IMR-90 (cell line): ENCODE data around the gene PALLD. TPM values are rescaled to one million over a fixed set of nuclear protein-coding genes. Genes with fewer than 3 reads are reported as not detected.

Experiments used
- ATAC-seq: fragments of 200-7000 bp; cut with Tn5 transposase; 2 replicates; pipeline ENCODE4 v1.9.1; 2020; ENCODE audit warnings: low read depth, mild to moderate bottlenecking, moderate library complexity
- BruUV-seq: library from RNA; stranded (reverse); fragments of 400-500 nt; replicated peaks from 2 replicates; lab custom pipeline; 2021; lab: Mats Ljungman, UMichigan
- CTCF ChIA-PET: fragments of 300-600 bp; formaldehyde crosslinking; extraction: SDS; loops from one replicate; lab custom pipeline; 2021; ENCODE audit warnings: antibody characterized with exemption; lab: Yijun Ruan, JAX
- POLR2A ChIA-PET: fragments of 300-600 bp; sonication (Branson Sonifier 250); formaldehyde crosslinking; loops from one replicate; lab custom pipeline; 2022; ENCODE audit warnings: antibody characterized with exemption; ENCODE audit not compliant: unreplicated experiment; lab: Charles Lee
- DNase-seq: peaks from one replicate; pipeline ENCODE4 v3.0.0; 2013
- H2AFZ ChIP-seq: replicated peaks from 2 replicates; pipeline ENCODE3; 2013; ENCODE audit warnings: low read length, mild to moderate bottlenecking; ENCODE audit not compliant: poor library complexity
- H2AK5ac ChIP-seq: 2 replicates; pipeline ENCODE4 v1.6.1; 2013; ENCODE audit warnings: low read depth, low read length, inconsistent platforms
- H2AK9ac ChIP-seq: replicated peaks from 2 replicates; pipeline ENCODE3; 2013; ENCODE audit warnings: mild to moderate bottlenecking, low read depth, low read length, moderate library complexity; ENCODE audit not compliant: poor library complexity
- H2BK120ac ChIP-seq: 2 replicates; pipeline ENCODE4 v1.6.1; 2013; ENCODE audit warnings: low read depth, low read length, inconsistent platforms
- H2BK15ac ChIP-seq: 3 replicates; pipeline ENCODE4 v1.6.1; 2013; ENCODE audit warnings: low read depth, low read length, inconsistent platforms
- H2BK20ac ChIP-seq: 2 replicates; pipeline ENCODE4 v1.6.1; 2013; ENCODE audit warnings: low read depth, mild to moderate bottlenecking, inconsistent platforms, low read length, moderate library complexity
- H2BK5ac ChIP-seq: 2 replicates; pipeline ENCODE4 v1.6.1; 2013; ENCODE audit warnings: mild to moderate bottlenecking, low read depth, low read length, inconsistent platforms; ENCODE audit not compliant: poor library complexity, severe bottlenecking
- H3K14ac ChIP-seq: replicated peaks from 2 replicates; pipeline ENCODE4 v1.6.1; 2013; ENCODE audit warnings: low read depth, low read length, inconsistent platforms
- H3K18ac ChIP-seq: 2 replicates; pipeline ENCODE4 v1.6.1; 2013; ENCODE audit warnings: low read depth, low read length, control low read depth
- H3K23ac ChIP-seq: 2 replicates; pipeline ENCODE4 v1.6.1; 2013; ENCODE audit warnings: low read depth, low read length, inconsistent platforms
- H3K27ac ChIP-seq: 2 replicates; pipeline ENCODE4 v1.5.1; 2013; ENCODE audit warnings: mild to moderate bottlenecking, control low read depth, low read length; ENCODE audit not compliant: insufficient read depth
- H3K27me3 ChIP-seq: 2 replicates; pipeline ENCODE4 v1.6.1; 2013; ENCODE audit warnings: low read length; ENCODE audit not compliant: control insufficient read depth, insufficient read depth
- H3K36me3 ChIP-seq: 2 replicates; pipeline ENCODE4 v1.6.1; 2013; ENCODE audit warnings: low read length, mixed read lengths; ENCODE audit not compliant: control insufficient read depth, insufficient read depth
- H3K4ac ChIP-seq: 2 replicates; pipeline ENCODE4 v1.6.1; 2013; ENCODE audit warnings: low read depth, low read length, inconsistent platforms
- H3K4me1 ChIP-seq: 2 replicates; pipeline ENCODE4 v1.6.1; 2013; ENCODE audit warnings: low read length, mixed read lengths; ENCODE audit not compliant: control insufficient read depth, insufficient read depth
- H3K4me2 ChIP-seq: 2 replicates; pipeline ENCODE4 v1.6.1; 2013; ENCODE audit warnings: low read depth, mild to moderate bottlenecking, control low read depth, low read length, moderate library complexity
- H3K4me3 ChIP-seq: 2 replicates; pipeline ENCODE4 v1.5.1; 2013; ENCODE audit warnings: low read depth, mild to moderate bottlenecking, control low read depth, low read length, moderate library complexity; ENCODE audit not compliant: insufficient read depth
- H3K56ac ChIP-seq: 2 replicates; pipeline ENCODE4 v1.6.1; 2013; ENCODE audit warnings: low read length, inconsistent platforms; ENCODE audit not compliant: insufficient read depth; ENCODE audit errors: extremely low read depth
- H3K79me1 ChIP-seq, 2 experiments: 2 replicates each; pipeline ENCODE4 v1.6.1; 2013; ENCODE audit warnings: low read length in 2 of 2, inconsistent platforms in 1 of 2, low read depth in 1 of 2
- H3K9ac ChIP-seq: 2 replicates; pipeline ENCODE4 v1.6.1; 2013; ENCODE audit warnings: low read depth, low read length, control low read depth
- H3K9me1 ChIP-seq: 2 replicates; pipeline ENCODE4 v1.6.1; 2013; ENCODE audit warnings: low read length, inconsistent platforms; ENCODE audit not compliant: insufficient read depth
- H3K9me3 ChIP-seq: 2 replicates; pipeline ENCODE4 v1.6.1; 2013; ENCODE audit warnings: low read length; ENCODE audit not compliant: control insufficient read depth, insufficient read depth
- H4K20me1 ChIP-seq: 2 replicates; pipeline ENCODE4 v1.6.1; 2013; ENCODE audit warnings: low read length, inconsistent platforms; ENCODE audit not compliant: insufficient read depth
- H4K5ac ChIP-seq: 2 replicates; pipeline ENCODE4 v1.6.1; 2013; ENCODE audit warnings: mild to moderate bottlenecking, low read depth, low read length, control low read depth
- H4K8ac ChIP-seq, 2 experiments: 2 replicates each; pipeline ENCODE4 v1.6.1; 2013; ENCODE audit warnings: low read depth in 2 of 2, low read length in 2 of 2, control low read depth in 1 of 2, inconsistent platforms in 1 of 2
- H4K91ac ChIP-seq: 2 replicates; pipeline ENCODE4 v1.6.1; 2013; ENCODE audit warnings: low read depth, low read length, inconsistent platforms; ENCODE audit not compliant: insufficient read depth
- BHLHE40 ChIP-seq: fragments of 150-350 bp; IDR thresholded peaks from 2 replicates; pipeline ENCODE4 v1.6.1; 2016; ENCODE audit warnings: mild to moderate bottlenecking, low read depth, low read length
- CHD1 ChIP-seq: IDR thresholded peaks from 2 replicates; pipeline ENCODE4 v1.6.1; 2012; ENCODE audit warnings: low read depth, low read length, improper control_type of control experiment
- FOS ChIP-seq: fragments of 150-350 bp; IDR thresholded peaks from 2 replicates; pipeline ENCODE4 v1.6.1; 2016; ENCODE audit warnings: low read depth, low read length
- MXI1 ChIP-seq: IDR thresholded peaks from 2 replicates; pipeline ENCODE4 v1.6.1; 2012; ENCODE audit warnings: low read depth, mild to moderate bottlenecking, low read length, moderate library complexity, borderline replicate concordance
- NFE2L2 ChIP-seq: fragments of 150-350 bp; IDR thresholded peaks from 2 replicates; pipeline ENCODE4 v1.6.1; 2016; ENCODE audit warnings: low read depth, mild to moderate bottlenecking, low read length
- POLR2A ChIP-seq: IDR thresholded peaks from 2 replicates; pipeline ENCODE4 v1.6.1; 2012; ENCODE audit warnings: mild to moderate bottlenecking, low read depth, low read length
- RAD21 ChIP-seq: IDR thresholded peaks from 2 replicates; pipeline ENCODE4 v1.6.1; 2012; ENCODE audit warnings: low read length, improper control_type of control experiment
- RCOR1 ChIP-seq: IDR thresholded peaks from 2 replicates; pipeline ENCODE4 v1.6.1; 2012; ENCODE audit warnings: mild to moderate bottlenecking, low read length, improper control_type of control experiment; ENCODE audit not compliant: insufficient replicate concordance
- RFX5 ChIP-seq: IDR thresholded peaks from 2 replicates; pipeline ENCODE4 v1.8.0; 2012; ENCODE audit warnings: low read depth, mild to moderate bottlenecking, low read length, moderate library complexity
- SMC3 ChIP-seq: fragments of 150-350 bp; IDR thresholded peaks from 2 replicates; pipeline ENCODE4 v1.6.1; 2016; ENCODE audit warnings: low read depth, mild to moderate bottlenecking, antibody characterized with exemption, low read length, moderate library complexity
- WGBS, 2 experiments: methylation state at CpG; one replicate each; pipeline versions ENCODE4 v1.1.5 to v1.1.7; 2013; ENCODE audit warnings: missing lambda C conversion rate in 2 of 2; ENCODE audit not compliant: insufficient read length in 1 of 2; ENCODE audit errors: extremely low coverage in 2 of 2; 5-methylcytosine and 5-hydroxymethylcytosine counted together
- dilution Hi-C: fragments of 300-500 bp; cut with HindIII; formaldehyde crosslinking; loops from one replicate; pipeline ENCODE4 v1.14.3; 2018; ENCODE audit warnings: low sequenced_read_pairs; ENCODE audit not compliant: unreplicated experiment
- in situ Hi-C: fragments of 300-500 bp; cut with MboI; formaldehyde crosslinking; loops from 3 replicates; pipeline ENCODE4 v1.14.3; 2019; ENCODE audit warnings: low sequenced_read_pairs, inconsistent platforms, mixed read lengths
- intact Hi-C: fragments of 100-400 bp; cut with micrococcal nuclease; formaldehyde crosslinking; loops from 2 replicates; pipeline ENCODE4 v1.10.0; 2022
- polyA plus RNA-seq, 3 experiments: library from polyadenylated mRNA; depleted of rRNA; stranded (reverse); fragments of >200 nt; gene quantifications; 2 replicates each; pipeline ENCODE4 v1.2.3, GENCODE V29; 2012; ENCODE audit warnings: low replicate concordance in 1 of 3
- total RNA-seq: library from RNA; depleted of rRNA; stranded (reverse); fragments of >200 nt; gene quantifications from 2 replicates; pipeline ENCODE4 v1.2.3, GENCODE V29; 2012
- TF ChIP-seq, protein P1 (sequence below): fragments of 150-350 bp; IDR thresholded peaks from 2 replicates; pipeline ENCODE4 v1.6.1; 2016; ENCODE audit warnings: low read depth, mild to moderate bottlenecking, low read length, moderate library complexity, borderline replicate concordance
- TF ChIP-seq, protein P2 (sequence below): conservative IDR thresholded peaks from 2 replicates; pipeline ENCODE4 v1.5.1; 2012; ENCODE audit warnings: mild to moderate bottlenecking, low read depth, low read length, improper control_type of control experiment
- TF ChIP-seq, protein P3 (sequence below): fragments of 150-350 bp; IDR thresholded peaks from 2 replicates; pipeline ENCODE4 v1.6.1; 2017; ENCODE audit warnings: mild to moderate bottlenecking, antibody characterized with exemption, low read length, low read depth

The PALLD gene
- total and polyA plus RNA-seq, 2 of the 4 experiments (the other 2 are of a cell fraction) = 91.0 to 91.9 TPM

DNA sequence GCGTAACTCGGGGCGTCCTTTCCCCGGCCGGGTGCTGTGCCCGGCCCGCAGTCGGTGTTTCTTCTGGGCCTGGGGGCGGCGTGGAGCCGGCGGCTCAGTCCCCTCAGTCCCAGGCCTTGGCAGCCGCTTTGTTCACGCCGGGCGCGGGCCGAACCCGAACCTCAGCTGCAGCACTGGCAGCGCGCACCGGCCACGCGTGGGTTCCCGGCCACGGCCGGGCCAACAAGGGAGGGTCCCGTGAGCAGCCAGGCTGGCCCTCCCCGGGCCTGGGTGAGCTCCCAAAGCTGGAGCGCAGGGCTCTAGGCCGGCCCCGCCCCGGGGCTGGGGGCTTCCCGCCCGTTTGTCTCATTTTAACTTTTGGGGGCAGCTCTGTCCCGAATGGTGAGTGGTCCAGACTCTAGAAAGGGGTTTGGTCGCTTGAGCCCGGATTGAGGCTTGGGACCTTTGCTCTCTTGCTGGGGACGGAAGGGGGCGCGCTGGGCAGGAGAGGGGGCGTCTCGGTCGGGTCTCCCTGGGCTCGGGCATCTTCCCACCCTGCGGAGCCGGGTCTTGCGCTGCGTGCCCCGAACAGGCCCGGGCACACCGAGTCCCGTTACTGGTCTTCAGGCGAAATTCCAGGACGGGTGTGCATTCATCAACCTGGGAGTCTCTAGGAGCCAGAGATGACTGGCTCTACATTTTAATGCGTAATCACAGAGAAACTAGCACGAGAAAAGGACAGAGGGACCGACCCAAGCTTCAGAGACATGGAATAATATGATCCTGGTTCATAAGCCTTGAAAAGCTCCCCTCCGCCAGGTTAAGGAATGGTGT is 336.1 kb downstream of the PALLD start:
- Histone ChIP-seq H3K9ac (peak overlapping the region; percentile 96), H3K18ac (peak overlapping the region; percentile 62), H2BK120ac (peak overlapping the region; percentile 70), H3K56ac (peak overlapping the region; percentile 82), H2AFZ (peak overlapping the region; percentile 86), H3K36me3 (peaks cover 13% of the 10 kb centered on the region), H3K4me1 (peaks cover 12% of the 10 kb centered on the region), H2BK5ac (peak overlapping the region; percentile 88), H4K8ac (peak overlapping the region; percentile 63 to 82), H3K79me1 (peaks cover 0 to 41% of the 10 kb centered on the region in 2 experiments; a peak in 2 of 4 replicates), H3K27me3 (no peaks in the 10 kb centered on the region), H4K91ac (peak overlapping the region; percentile 91), H2AK5ac (peak overlapping the region; percentile 89), H2BK20ac (peak overlapping the region; percentile 70), H3K14ac (peak overlapping the region; percentile 93), H3K27ac (peak overlapping the region; percentile 98), H3K23ac (peak overlapping the region; percentile 98), H3K4me2 (peak overlapping the region; percentile 89), H4K20me1 (peaks cover 50% of the 10 kb centered on the region), H3K9me3 (no peaks in the 10 kb centered on the region), H2BK15ac (peak overlapping the region; percentile 47; the same call in 2 of the 3 replicates), H4K5ac (peak overlapping the region; percentile 2), H3K9me1 (peaks cover 18% of the 10 kb centered on the region), H3K4ac (peak overlapping the region; percentile 91), H2AK9ac (peak overlapping the region; percentile 98), H3K4me3 (peak overlapping the region; percentile 81)
- ChIA-PET CTCF (interaction anchor here (0.6 kb wide), 2 partner anchors 10 to 124 kb away, joined by 3 to 4 read pairs; no protein-coding TSS in a partner anchor), POLR2A (interaction anchor here (0.6 to 3.0 kb wide), 8 partner anchors 10 to 353 kb away, joined by 3 to 40 read pairs (median 7); partner anchors contain the start of gene DDX60L)
- WGBS, 2 experiments = 1% methylated on average over 31 of the region's 59 CpGs; no CpG with 5 or more reads in 1 of the 2 experiments
- no peak for DNase-seq
- BruUV-seq = no TSS peak
- dilution Hi-C loops = no loop called here
- intact Hi-C loops = loop anchor here (1.0 to 10.0 kb wide), 6 partner anchors 17 to 648 kb away; no protein-coding TSS in a partner anchor
- ATAC-seq = peak; percentile 15
- in situ Hi-C loops = no loop called here
- TF ChIP-seq, protein P1, sequence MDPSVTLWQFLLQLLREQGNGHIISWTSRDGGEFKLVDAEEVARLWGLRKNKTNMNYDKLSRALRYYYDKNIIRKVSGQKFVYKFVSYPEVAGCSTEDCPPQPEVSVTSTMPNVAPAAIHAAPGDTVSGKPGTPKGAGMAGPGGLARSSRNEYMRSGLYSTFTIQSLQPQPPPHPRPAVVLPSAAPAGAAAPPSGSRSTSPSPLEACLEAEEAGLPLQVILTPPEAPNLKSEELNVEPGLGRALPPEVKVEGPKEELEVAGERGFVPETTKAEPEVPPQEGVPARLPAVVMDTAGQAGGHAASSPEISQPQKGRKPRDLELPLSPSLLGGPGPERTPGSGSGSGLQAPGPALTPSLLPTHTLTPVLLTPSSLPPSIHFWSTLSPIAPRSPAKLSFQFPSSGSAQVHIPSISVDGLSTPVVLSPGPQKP = no peak
- TF ChIP-seq RCOR1 (no peak), BHLHE40 (no peak), MXI1 (no peak), RFX5 (no peak), RAD21 (peak; percentile 34; the same call in 1 of the 2 replicates), CHD1 (peak; percentile 34; the same call in 1 of the 2 replicates), SMC3 (no peak; the same call in 1 of the 2 replicates), POLR2A (peak; percentile 26; the same call in 1 of the 2 replicates), FOS (no peak), NFE2L2 (no peak)
- TF ChIP-seq, protein P2, sequence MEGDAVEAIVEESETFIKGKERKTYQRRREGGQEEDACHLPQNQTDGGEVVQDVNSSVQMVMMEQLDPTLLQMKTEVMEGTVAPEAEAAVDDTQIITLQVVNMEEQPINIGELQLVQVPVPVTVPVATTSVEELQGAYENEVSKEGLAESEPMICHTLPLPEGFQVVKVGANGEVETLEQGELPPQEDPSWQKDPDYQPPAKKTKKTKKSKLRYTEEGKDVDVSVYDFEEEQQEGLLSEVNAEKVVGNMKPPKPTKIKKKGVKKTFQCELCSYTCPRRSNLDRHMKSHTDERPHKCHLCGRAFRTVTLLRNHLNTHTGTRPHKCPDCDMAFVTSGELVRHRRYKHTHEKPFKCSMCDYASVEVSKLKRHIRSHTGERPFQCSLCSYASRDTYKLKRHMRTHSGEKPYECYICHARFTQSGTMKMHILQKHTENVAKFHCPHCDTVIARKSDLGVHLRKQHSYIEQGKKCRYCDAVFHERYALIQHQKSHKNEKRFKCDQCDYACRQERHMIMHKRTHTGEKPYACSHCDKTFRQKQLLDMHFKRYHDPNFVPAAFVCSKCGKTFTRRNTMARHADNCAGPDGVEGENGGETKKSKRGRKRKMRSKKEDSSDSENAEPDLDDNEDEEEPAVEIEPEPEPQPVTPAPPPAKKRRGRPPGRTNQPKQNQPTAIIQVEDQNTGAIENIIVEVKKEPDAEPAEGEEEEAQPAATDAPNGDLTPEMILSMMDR = peak; percentile 32
- TF ChIP-seq, protein P3, sequence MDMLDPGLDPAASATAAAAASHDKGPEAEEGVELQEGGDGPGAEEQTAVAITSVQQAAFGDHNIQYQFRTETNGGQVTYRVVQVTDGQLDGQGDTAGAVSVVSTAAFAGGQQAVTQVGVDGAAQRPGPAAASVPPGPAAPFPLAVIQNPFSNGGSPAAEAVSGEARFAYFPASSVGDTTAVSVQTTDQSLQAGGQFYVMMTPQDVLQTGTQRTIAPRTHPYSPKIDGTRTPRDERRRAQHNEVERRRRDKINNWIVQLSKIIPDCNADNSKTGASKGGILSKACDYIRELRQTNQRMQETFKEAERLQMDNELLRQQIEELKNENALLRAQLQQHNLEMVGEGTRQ = no peak
